Liver (tissue), 3 donors: ENCODE results near the gene CACNA1E.

ENCODE experiments used
- CTCF ChIP-seq: fragments of 150-350 bp; IDR thresholded peaks from 2 replicates; pipeline ENCODE4 v1.5.1; 2017; ENCODE audit warnings: improper control_type of control experiment, low read depth, low read length; ENCODE audit not compliant: missing input control
- GABPA ChIP-seq, 2 donors: IDR thresholded peaks in 1 of 2; conservative IDR thresholded peaks in 1 of 2; 2 replicates each; pipeline ENCODE4 v1.6.1; 2016; ENCODE audit warnings: antibody characterized with exemption in 2 of 2, mild to moderate bottlenecking in 1 of 2, moderate library complexity in 1 of 2
- RAD21 ChIP-seq, 2 donors: IDR thresholded peaks; 2 replicates each; pipeline ENCODE4 v1.6.1; 2016; ENCODE audit warnings: antibody characterized with exemption in 2 of 2, mild to moderate bottlenecking in 2 of 2
- TF ChIP-seq, protein P1 (sequence below): IDR thresholded peaks from 2 replicates; pipeline ENCODE4 v1.6.1; 2016; ENCODE audit warnings: antibody characterized with exemption
- donor health status: healthy.
- donor health status: healthy.

GRCh38 chr1:181433931-181434330, 49.4 kb upstream of the CACNA1E start:
- TF ChIP-seq CTCF (no peak), RAD21 (IDR thresholded peaks at IDR 0.05) (no peak), GABPA (IDR thresholded peaks at IDR 0.05 in 1 of 2, conservative IDR thresholded peaks at IDR 0.05 in 1 of 2) (no peak)
- TF ChIP-seq, protein P1, sequence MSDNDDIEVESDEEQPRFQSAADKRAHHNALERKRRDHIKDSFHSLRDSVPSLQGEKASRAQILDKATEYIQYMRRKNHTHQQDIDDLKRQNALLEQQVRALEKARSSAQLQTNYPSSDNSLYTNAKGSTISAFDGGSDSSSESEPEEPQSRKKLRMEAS = no peak
